Tracheal epithelial cell (primary cell): ENCODE results near the gene IL24. TPM values are rescaled to one million over a fixed set of nuclear protein-coding genes. Genes with fewer than 3 reads are reported as not detected.

Experiments used
- total RNA-seq: library from RNA; depleted of rRNA; stranded (reverse); fragments of >200 nt; gene quantifications from 2 replicates; pipeline ENCODE4 v1.2.1, GENCODE V29; 2014

Gene IL24
- total RNA-seq: 1.9 TPM in 1 of 2 replicates, not detected in the other

GRCh38 chr1:206897175-206897574, at the start of gene IL24:
TSS of gene IL24 (plus strand) at chr1:206897443. CDS start at chr1:206897833, 390 bp downstream.

DNA sequence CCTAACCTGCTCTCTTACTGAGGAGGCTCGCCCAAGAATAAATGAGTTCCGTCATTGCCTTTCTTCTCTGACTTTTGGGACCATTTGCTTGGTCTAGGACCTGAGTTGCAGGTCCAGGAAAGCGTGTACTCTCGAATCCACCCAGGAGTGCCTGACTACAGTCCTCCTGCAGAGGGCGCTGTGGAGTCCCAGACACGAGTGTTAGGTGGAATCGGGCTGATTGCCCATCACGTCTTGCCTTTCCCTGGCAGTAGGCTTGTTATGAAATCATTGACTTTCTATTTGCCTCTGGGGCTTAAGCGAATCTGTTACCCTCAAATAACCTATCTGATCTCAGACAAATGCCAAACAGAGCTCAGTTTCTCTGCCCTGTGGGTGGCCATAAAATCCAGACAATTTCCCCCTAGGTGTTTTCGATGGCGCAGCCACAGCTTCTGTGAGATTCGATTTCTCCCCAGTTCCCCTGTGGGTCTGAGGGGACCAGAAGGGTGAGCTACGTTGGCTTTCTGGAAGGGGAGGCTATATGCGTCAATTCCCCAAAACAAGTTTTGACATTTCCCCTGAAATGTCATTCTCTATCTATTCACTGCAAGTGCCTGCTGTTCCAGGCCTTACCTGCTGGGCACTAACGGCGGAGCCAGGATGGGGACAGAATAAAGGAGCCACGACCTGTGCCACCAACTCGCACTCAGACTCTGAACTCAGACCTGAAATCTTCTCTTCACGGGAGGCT, 32.1 kb upstream of the IL24 start, which contains the start of gene IL20:
Gene IL20, plus strand, starts transcription at position 685 of the 733 bp plus-strand sequence. CDS start 230 bp downstream, outside the sequence.

DNA sequence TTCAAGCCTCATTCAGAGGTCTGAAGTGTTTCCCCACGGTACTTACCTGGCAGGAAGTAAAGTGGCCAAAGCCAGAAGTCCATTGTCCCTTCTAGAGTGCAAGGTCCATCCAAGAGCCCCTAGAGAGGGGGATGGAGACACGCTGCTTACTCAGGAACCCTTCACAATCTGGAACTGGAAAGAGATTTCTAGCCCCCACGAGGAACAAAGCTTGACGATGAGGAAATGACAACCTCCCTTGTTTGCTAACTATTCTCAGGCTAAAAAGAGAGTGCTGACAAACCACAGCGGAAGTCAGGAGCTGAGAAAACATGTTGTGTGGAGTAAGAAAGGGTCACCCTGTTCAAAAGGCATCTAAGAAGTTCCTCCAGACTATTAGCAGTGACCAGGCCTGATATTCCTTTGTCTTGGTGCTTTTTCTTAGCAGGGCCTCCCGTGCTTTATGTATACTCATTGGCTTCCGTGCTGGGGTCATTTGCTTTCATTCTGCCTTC, 24.6 kb downstream of the IL24 start, which contains the start of gene FCMR:
Gene FCMR, minus strand, starts transcription at position 170 of the 494 bp plus-strand sequence. Its CDS starts 87 bp downstream, at position 83.

DNA sequence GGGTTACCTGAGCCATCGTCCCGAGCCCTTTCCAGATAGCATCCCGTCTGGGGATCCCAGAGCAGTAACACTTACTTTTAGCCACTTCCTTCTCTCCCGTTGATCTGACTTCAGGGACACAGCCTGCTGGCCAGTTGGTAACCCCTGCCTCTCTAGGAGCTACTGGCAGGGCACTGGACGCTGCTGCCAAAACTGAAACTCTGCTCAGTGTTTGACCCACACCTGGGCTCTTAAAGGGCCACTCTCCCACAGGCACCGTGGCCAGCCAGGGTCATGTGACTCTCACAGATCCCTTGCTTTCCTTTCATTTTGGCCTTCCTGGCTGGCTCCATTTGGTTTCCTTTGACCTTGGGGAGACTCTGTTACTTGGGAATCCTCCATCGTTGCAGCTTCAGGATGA, 49.0 kb downstream of the IL24 start, which contains the start of gene PIGR:
Gene PIGR, minus strand, starts transcription at position 206 of the 400 bp plus-strand sequence. CDS start 5,935 bp downstream, outside the sequence.

Other genes starting within 250 kb of the IL24 start
- gene MAPKAPK2, start 212.5 kb upstream of the IL24 start, total RNA-seq: 25.6 and 43.6 TPM in 2 replicates
- 0.24 TPM in 1 of 2 replicates, not detected in the other for gene IL19, start 126.7 kb upstream of the IL24 start, total RNA-seq
- gene IL10, start 124.9 kb upstream of the IL24 start, total RNA-seq: not detected in 2 replicates
- 0.72 TPM in 1 of 2 replicates, not detected in the other for gene IL20, start 31.8 kb upstream of the IL24 start, total RNA-seq
- gene FCMR, start 24.5 kb downstream of the IL24 start, total RNA-seq: under 0.01 TPM in 1 of 2 replicates, not detected in the other
- 1.2 TPM in 1 of 2 replicates, not detected in the other for gene PIGR, start 49.0 kb downstream of the IL24 start, total RNA-seq
- gene FCAMR, start 73.0 kb downstream of the IL24 start, total RNA-seq: 0.24 TPM in 1 of 2 replicates, not detected in the other
- 19.3 and 29.2 TPM in 2 replicates for gene C1orf116, start 135.3 kb downstream of the IL24 start, total RNA-seq
- 11.1 and 13.9 TPM in 2 replicates for gene YOD1, start 153.8 kb downstream of the IL24 start, total RNA-seq
- 25.1 and 38.6 TPM in 2 replicates for gene PFKFB2, start 155.8 kb downstream of the IL24 start, total RNA-seq
- gene C4BPB, start 191.4 kb downstream of the IL24 start, total RNA-seq: not detected in 2 replicates
- not detected in 2 replicates for gene C4BPA, start 206.8 kb downstream of the IL24 start, total RNA-seq